IMR-90 (cell line): ENCODE results near the gene GLRX5. TPM values are rescaled to one million over a fixed set of nuclear protein-coding genes. Genes with fewer than 3 reads are reported as not detected.
A peak's percentile ranks its signal among the peaks of the same experiment; 100 is the strongest.

Experiments
- ATAC-seq: fragments of 200-7000 bp; cut with Tn5 transposase; 2 replicates; pipeline ENCODE4 v1.9.1; 2020; ENCODE audit warnings: low read depth, mild to moderate bottlenecking, moderate library complexity
- BruUV-seq: library from RNA; stranded (reverse); fragments of 400-500 nt; replicated peaks from 2 replicates; lab custom pipeline; 2021; lab: Mats Ljungman, UMichigan
- CTCF ChIA-PET: fragments of 300-600 bp; formaldehyde crosslinking; extraction: SDS; loops from one replicate; lab custom pipeline; 2021; ENCODE audit warnings: antibody characterized with exemption; lab: Yijun Ruan, JAX
- POLR2A ChIA-PET: fragments of 300-600 bp; sonication (Branson Sonifier 250); formaldehyde crosslinking; loops from one replicate; lab custom pipeline; 2022; ENCODE audit warnings: antibody characterized with exemption; ENCODE audit not compliant: unreplicated experiment; lab: Charles Lee
- DNase-seq: peaks from one replicate; pipeline ENCODE4 v3.0.0; 2013
- H2AFZ ChIP-seq: replicated peaks from 2 replicates; pipeline ENCODE3; 2013; ENCODE audit warnings: low read length, mild to moderate bottlenecking; ENCODE audit not compliant: poor library complexity
- H2AK5ac ChIP-seq: 2 replicates; pipeline ENCODE4 v1.6.1; 2013; ENCODE audit warnings: low read depth, low read length, inconsistent platforms
- H2AK9ac ChIP-seq: replicated peaks from 2 replicates; pipeline ENCODE3; 2013; ENCODE audit warnings: mild to moderate bottlenecking, low read depth, low read length, moderate library complexity; ENCODE audit not compliant: poor library complexity
- H2BK120ac ChIP-seq: 2 replicates; pipeline ENCODE4 v1.6.1; 2013; ENCODE audit warnings: low read depth, low read length, inconsistent platforms
- H2BK15ac ChIP-seq: 3 replicates; pipeline ENCODE4 v1.6.1; 2013; ENCODE audit warnings: low read depth, low read length, inconsistent platforms
- H2BK20ac ChIP-seq: 2 replicates; pipeline ENCODE4 v1.6.1; 2013; ENCODE audit warnings: low read depth, mild to moderate bottlenecking, inconsistent platforms, low read length, moderate library complexity
- H2BK5ac ChIP-seq: 2 replicates; pipeline ENCODE4 v1.6.1; 2013; ENCODE audit warnings: mild to moderate bottlenecking, low read depth, low read length, inconsistent platforms; ENCODE audit not compliant: poor library complexity, severe bottlenecking
- H3K14ac ChIP-seq: replicated peaks from 2 replicates; pipeline ENCODE4 v1.6.1; 2013; ENCODE audit warnings: low read depth, low read length, inconsistent platforms
- H3K18ac ChIP-seq: 2 replicates; pipeline ENCODE4 v1.6.1; 2013; ENCODE audit warnings: low read depth, low read length, control low read depth
- H3K23ac ChIP-seq: 2 replicates; pipeline ENCODE4 v1.6.1; 2013; ENCODE audit warnings: low read depth, low read length, inconsistent platforms
- H3K27ac ChIP-seq: 2 replicates; pipeline ENCODE4 v1.5.1; 2013; ENCODE audit warnings: mild to moderate bottlenecking, control low read depth, low read length; ENCODE audit not compliant: insufficient read depth
- H3K27me3 ChIP-seq: 2 replicates; pipeline ENCODE4 v1.6.1; 2013; ENCODE audit warnings: low read length; ENCODE audit not compliant: control insufficient read depth, insufficient read depth
- H3K36me3 ChIP-seq: 2 replicates; pipeline ENCODE4 v1.6.1; 2013; ENCODE audit warnings: low read length, mixed read lengths; ENCODE audit not compliant: control insufficient read depth, insufficient read depth
- H3K4ac ChIP-seq: 2 replicates; pipeline ENCODE4 v1.6.1; 2013; ENCODE audit warnings: low read depth, low read length, inconsistent platforms
- H3K4me1 ChIP-seq: 2 replicates; pipeline ENCODE4 v1.6.1; 2013; ENCODE audit warnings: low read length, mixed read lengths; ENCODE audit not compliant: control insufficient read depth, insufficient read depth
- H3K4me2 ChIP-seq: 2 replicates; pipeline ENCODE4 v1.6.1; 2013; ENCODE audit warnings: low read depth, mild to moderate bottlenecking, control low read depth, low read length, moderate library complexity
- H3K4me3 ChIP-seq: 2 replicates; pipeline ENCODE4 v1.5.1; 2013; ENCODE audit warnings: low read depth, mild to moderate bottlenecking, control low read depth, low read length, moderate library complexity; ENCODE audit not compliant: insufficient read depth
- H3K56ac ChIP-seq: 2 replicates; pipeline ENCODE4 v1.6.1; 2013; ENCODE audit warnings: low read length, inconsistent platforms; ENCODE audit not compliant: insufficient read depth; ENCODE audit errors: extremely low read depth
- H3K79me1 ChIP-seq, 2 experiments: 2 replicates each; pipeline ENCODE4 v1.6.1; 2013; ENCODE audit warnings: low read length in 2 of 2, inconsistent platforms in 1 of 2, low read depth in 1 of 2
- H3K9ac ChIP-seq: 2 replicates; pipeline ENCODE4 v1.6.1; 2013; ENCODE audit warnings: low read depth, low read length, control low read depth
- H3K9me1 ChIP-seq: 2 replicates; pipeline ENCODE4 v1.6.1; 2013; ENCODE audit warnings: low read length, inconsistent platforms; ENCODE audit not compliant: insufficient read depth
- H3K9me3 ChIP-seq: 2 replicates; pipeline ENCODE4 v1.6.1; 2013; ENCODE audit warnings: low read length; ENCODE audit not compliant: control insufficient read depth, insufficient read depth
- H4K20me1 ChIP-seq: 2 replicates; pipeline ENCODE4 v1.6.1; 2013; ENCODE audit warnings: low read length, inconsistent platforms; ENCODE audit not compliant: insufficient read depth
- H4K5ac ChIP-seq: 2 replicates; pipeline ENCODE4 v1.6.1; 2013; ENCODE audit warnings: mild to moderate bottlenecking, low read depth, low read length, control low read depth
- H4K8ac ChIP-seq, 2 experiments: 2 replicates each; pipeline ENCODE4 v1.6.1; 2013; ENCODE audit warnings: low read depth in 2 of 2, low read length in 2 of 2, control low read depth in 1 of 2, inconsistent platforms in 1 of 2
- H4K91ac ChIP-seq: 2 replicates; pipeline ENCODE4 v1.6.1; 2013; ENCODE audit warnings: low read depth, low read length, inconsistent platforms; ENCODE audit not compliant: insufficient read depth
- BHLHE40 ChIP-seq: fragments of 150-350 bp; IDR thresholded peaks from 2 replicates; pipeline ENCODE4 v1.6.1; 2016; ENCODE audit warnings: mild to moderate bottlenecking, low read depth, low read length
- CEBPB ChIP-seq: IDR thresholded peaks from 2 replicates; pipeline ENCODE4 v1.6.1; 2012; ENCODE audit warnings: low read depth, low read length, improper control_type of control experiment
- CHD1 ChIP-seq: IDR thresholded peaks from 2 replicates; pipeline ENCODE4 v1.6.1; 2012; ENCODE audit warnings: low read depth, low read length, improper control_type of control experiment
- ELK1 ChIP-seq: fragments of 150-350 bp; IDR thresholded peaks from 2 replicates; pipeline ENCODE4 v1.6.1; 2016; ENCODE audit warnings: low read depth, mild to moderate bottlenecking, low read length, moderate library complexity, borderline replicate concordance
- FOS ChIP-seq: fragments of 150-350 bp; IDR thresholded peaks from 2 replicates; pipeline ENCODE4 v1.6.1; 2016; ENCODE audit warnings: low read depth, low read length
- MAFK ChIP-seq: IDR thresholded peaks from 2 replicates; pipeline ENCODE4 v1.6.1; 2012; ENCODE audit warnings: low read depth, low read length, improper control_type of control experiment
- MAZ ChIP-seq: IDR thresholded peaks from 2 replicates; pipeline ENCODE4 v1.6.1; 2012; ENCODE audit warnings: low read depth, mild to moderate bottlenecking, low read length, improper control_type of control experiment, moderate library complexity, borderline replicate concordance
- MXI1 ChIP-seq: IDR thresholded peaks from 2 replicates; pipeline ENCODE4 v1.6.1; 2012; ENCODE audit warnings: low read depth, mild to moderate bottlenecking, low read length, moderate library complexity, borderline replicate concordance
- NFE2L2 ChIP-seq: fragments of 150-350 bp; IDR thresholded peaks from 2 replicates; pipeline ENCODE4 v1.6.1; 2016; ENCODE audit warnings: low read depth, mild to moderate bottlenecking, low read length
- POLR2A ChIP-seq: IDR thresholded peaks from 2 replicates; pipeline ENCODE4 v1.6.1; 2012; ENCODE audit warnings: mild to moderate bottlenecking, low read depth, low read length
- RAD21 ChIP-seq: IDR thresholded peaks from 2 replicates; pipeline ENCODE4 v1.6.1; 2012; ENCODE audit warnings: low read length, improper control_type of control experiment
- RCOR1 ChIP-seq: IDR thresholded peaks from 2 replicates; pipeline ENCODE4 v1.6.1; 2012; ENCODE audit warnings: mild to moderate bottlenecking, low read length, improper control_type of control experiment; ENCODE audit not compliant: insufficient replicate concordance
- RFX5 ChIP-seq: IDR thresholded peaks from 2 replicates; pipeline ENCODE4 v1.8.0; 2012; ENCODE audit warnings: low read depth, mild to moderate bottlenecking, low read length, moderate library complexity
- SMC3 ChIP-seq: fragments of 150-350 bp; IDR thresholded peaks from 2 replicates; pipeline ENCODE4 v1.6.1; 2016; ENCODE audit warnings: low read depth, mild to moderate bottlenecking, antibody characterized with exemption, low read length, moderate library complexity
- WGBS, 2 experiments: methylation state at CpG; one replicate each; pipeline versions ENCODE4 v1.1.5 to v1.1.7; 2013; ENCODE audit warnings: missing lambda C conversion rate in 2 of 2; ENCODE audit not compliant: insufficient read length in 1 of 2; ENCODE audit errors: extremely low coverage in 2 of 2; 5-methylcytosine and 5-hydroxymethylcytosine counted together
- dilution Hi-C: fragments of 300-500 bp; cut with HindIII; formaldehyde crosslinking; loops from one replicate; pipeline ENCODE4 v1.14.3; 2018; ENCODE audit warnings: low sequenced_read_pairs; ENCODE audit not compliant: unreplicated experiment
- in situ Hi-C: fragments of 300-500 bp; cut with MboI; formaldehyde crosslinking; loops from 3 replicates; pipeline ENCODE4 v1.14.3; 2019; ENCODE audit warnings: low sequenced_read_pairs, inconsistent platforms, mixed read lengths
- intact Hi-C: fragments of 100-400 bp; cut with micrococcal nuclease; formaldehyde crosslinking; loops from 2 replicates; pipeline ENCODE4 v1.10.0; 2022
- polyA plus RNA-seq, 3 experiments: library from polyadenylated mRNA; depleted of rRNA; stranded (reverse); fragments of >200 nt; gene quantifications; 2 replicates each; pipeline ENCODE4 v1.2.3, GENCODE V29; 2012; ENCODE audit warnings: low replicate concordance in 1 of 3
- total RNA-seq: library from RNA; depleted of rRNA; stranded (reverse); fragments of >200 nt; gene quantifications from 2 replicates; pipeline ENCODE4 v1.2.3, GENCODE V29; 2012
- TF ChIP-seq, protein P1 (sequence below): conservative IDR thresholded peaks from 2 replicates; pipeline ENCODE4 v1.5.1; 2012; ENCODE audit warnings: mild to moderate bottlenecking, low read depth, low read length, improper control_type of control experiment

The GLRX5 gene
- total and polyA plus RNA-seq, 2 of the 4 experiments (the other 2 are of a cell fraction), result 32.4 to 40.4 TPM

DNA sequence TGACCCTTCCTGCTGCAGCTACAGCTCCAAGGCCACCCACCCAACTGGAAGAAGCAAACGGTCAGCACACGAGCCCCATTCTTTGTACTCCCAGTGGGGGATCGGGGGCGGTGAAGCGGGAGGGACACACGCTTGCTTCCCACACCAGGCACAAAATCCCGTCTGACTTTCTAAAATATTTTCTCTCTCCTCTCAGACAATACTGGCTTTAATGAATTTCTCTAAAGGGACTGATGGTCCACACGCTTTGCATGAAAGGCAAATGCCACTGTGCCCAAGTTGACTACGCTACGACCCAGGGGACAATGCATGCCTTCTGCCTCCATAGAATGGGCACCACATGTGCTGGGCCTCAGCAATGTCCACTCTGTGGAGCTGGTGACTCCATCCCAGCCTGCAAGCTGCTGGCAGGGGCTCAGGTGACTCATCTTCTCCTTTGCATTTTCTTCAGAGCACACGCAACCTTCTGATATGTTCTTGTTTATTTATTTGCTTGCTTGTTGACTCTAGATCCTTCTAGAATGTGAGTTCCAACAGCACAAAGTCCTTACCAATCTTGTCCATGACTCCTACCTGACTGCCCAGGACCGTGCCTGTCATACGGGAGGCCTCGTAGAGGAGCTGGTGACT is 34.0 kb upstream of the GLRX5 start:
- peak; percentile 65 for ATAC-seq
- peaks cover 42% of the 10 kb centered on the region for H3K4me1 ChIP-seq
- POLR2A ChIA-PET, result no interaction called here
- TF ChIP-seq RAD21, result peak; percentile 27
- TF ChIP-seq CHD1, result no peak
- TF ChIP-seq SMC3, result no peak
- TF ChIP-seq BHLHE40, result peak; percentile 67; the same call in 1 of the 2 replicates
- peak; percentile 74 for TF ChIP-seq MXI1
- peak; percentile 93 for TF ChIP-seq FOS
- TF ChIP-seq RCOR1, result peak; percentile 21
- TF ChIP-seq MAZ, result no peak
- TF ChIP-seq ELK1, result no peak
- no peak for TF ChIP-seq NFE2L2
- TF ChIP-seq MAFK, result no peak
- TF ChIP-seq, protein P1, sequence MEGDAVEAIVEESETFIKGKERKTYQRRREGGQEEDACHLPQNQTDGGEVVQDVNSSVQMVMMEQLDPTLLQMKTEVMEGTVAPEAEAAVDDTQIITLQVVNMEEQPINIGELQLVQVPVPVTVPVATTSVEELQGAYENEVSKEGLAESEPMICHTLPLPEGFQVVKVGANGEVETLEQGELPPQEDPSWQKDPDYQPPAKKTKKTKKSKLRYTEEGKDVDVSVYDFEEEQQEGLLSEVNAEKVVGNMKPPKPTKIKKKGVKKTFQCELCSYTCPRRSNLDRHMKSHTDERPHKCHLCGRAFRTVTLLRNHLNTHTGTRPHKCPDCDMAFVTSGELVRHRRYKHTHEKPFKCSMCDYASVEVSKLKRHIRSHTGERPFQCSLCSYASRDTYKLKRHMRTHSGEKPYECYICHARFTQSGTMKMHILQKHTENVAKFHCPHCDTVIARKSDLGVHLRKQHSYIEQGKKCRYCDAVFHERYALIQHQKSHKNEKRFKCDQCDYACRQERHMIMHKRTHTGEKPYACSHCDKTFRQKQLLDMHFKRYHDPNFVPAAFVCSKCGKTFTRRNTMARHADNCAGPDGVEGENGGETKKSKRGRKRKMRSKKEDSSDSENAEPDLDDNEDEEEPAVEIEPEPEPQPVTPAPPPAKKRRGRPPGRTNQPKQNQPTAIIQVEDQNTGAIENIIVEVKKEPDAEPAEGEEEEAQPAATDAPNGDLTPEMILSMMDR, result no peak
- peak; percentile 69; the same call in 1 of the 2 replicates for TF ChIP-seq CEBPB
- TF ChIP-seq POLR2A, result no peak
- no peak for TF ChIP-seq RFX5

More for the DNA sequence above, 34.0 kb upstream of the GLRX5 start:
- H2BK5ac ChIP-seq, result peak overlapping the region; percentile 25
- H4K5ac ChIP-seq, result no peak overlapping the region
- H3K4me2 ChIP-seq, result peak overlapping the region; percentile 44; the same call in 1 of the 2 replicates
- peaks cover 36% of the 10 kb centered on the region for H3K9me1 ChIP-seq
- no TSS peak for BruUV-seq
- in situ Hi-C loops, result loop anchor here (25.0 kb wide), 1 partner anchor 364 kb away; no protein-coding TSS in a partner anchor
- H2BK20ac ChIP-seq, result peak overlapping the region; percentile 58
- peak; percentile 90 for DNase-seq
- no peak overlapping the region for H3K23ac ChIP-seq
- peak overlapping the region; percentile 68 for H3K4ac ChIP-seq
- peak overlapping the region; percentile 39; the same call in 1 of the 2 replicates for H3K14ac ChIP-seq
- CTCF ChIA-PET, result interaction anchor here (1.0 to 1.3 kb wide), 5 partner anchors 18 to 676 kb away, joined by 3 read pairs; no protein-coding TSS in a partner anchor
- H3K4me3 ChIP-seq, result no peak overlapping the region
- H2AFZ ChIP-seq, result peak overlapping the region; percentile 24
- 91% methylated on average over 6 of the region's 14 CpGs; no CpG with 5 or more reads in 1 of the 2 experiments for WGBS, 2 experiments
- peak overlapping the region; percentile 67 for H4K91ac ChIP-seq
- H3K27me3 ChIP-seq, result no peaks in the 10 kb centered on the region
- no peaks in the 10 kb centered on the region for H3K36me3 ChIP-seq
- peak overlapping the region in 1 of 2 experiments; percentile 70; a peak in 1 of 4 replicates for H4K8ac ChIP-seq
- peak overlapping the region; percentile 80; the same call in 1 of the 3 replicates for H2BK15ac ChIP-seq
- no peaks in the 10 kb centered on the region for H3K9me3 ChIP-seq
- H3K18ac ChIP-seq, result no peak overlapping the region
- H3K79me1 ChIP-seq, result peaks cover 17 to 90% of the 10 kb centered on the region in 2 experiments
- peak overlapping the region; percentile 79 for H2AK9ac ChIP-seq
- H3K27ac ChIP-seq, result peak overlapping the region; percentile 23; the same call in 1 of the 2 replicates
- H3K56ac ChIP-seq, result no peak overlapping the region
- no peak overlapping the region for H3K9ac ChIP-seq
- dilution Hi-C loops, result no loop called here
- H2AK5ac ChIP-seq, result peak overlapping the region; percentile 92
- peak overlapping the region; percentile 70 for H2BK120ac ChIP-seq
- H4K20me1 ChIP-seq, result peaks cover 4% of the 10 kb centered on the region; the same call in 1 of the 2 replicates
- intact Hi-C loops, result no loop called here
